ENCODE data around the gene INSIG1.

GRCh38 chr7:155282671-155283070 lies 15.0 kb upstream of the INSIG1 start:
- TF ChIP-seq BACH2 (CRISPR knock-in tag; IDR thresholded peaks at IDR 0.05; ENCODE audit: borderline replicate concordance) (no peak), TOX (CRISPR knock-in tag; IDR thresholded peaks at IDR 0.05; ENCODE audit: borderline replicate concordance) (no peak), ZNF70 (CRISPR knock-in tag; IDR thresholded peaks at IDR 0.05) (no peak), ARNTL (CRISPR knock-in tag; IDR thresholded peaks at IDR 0.05; ENCODE audit: borderline replicate concordance, low read depth) (no peak), GLIS3 (CRISPR knock-in tag; IDR thresholded peaks at IDR 0.05) (no peak), ISL1 (CRISPR knock-in tag; IDR thresholded peaks at IDR 0.05) (no peak), ZFP30 (CRISPR knock-in tag; IDR thresholded peaks at IDR 0.05) (no peak), PATZ1 (CRISPR knock-in tag; IDR thresholded peaks at IDR 0.05; ENCODE audit: borderline replicate concordance) (no peak), OSR1 (CRISPR knock-in tag; IDR thresholded peaks at IDR 0.05) (no peak), ZC3H10 (CRISPR knock-in tag; IDR thresholded peaks at IDR 0.05) (no peak), ZFP3 (CRISPR knock-in tag; IDR thresholded peaks at IDR 0.05) (no peak), TCF4 (CRISPR knock-in tag; IDR thresholded peaks at IDR 0.05; ENCODE audit: borderline replicate concordance) (no peak), CSDC2 (CRISPR knock-in tag; IDR thresholded peaks at IDR 0.05) (no peak)

All from SK-N-SH treated with all-trans-retinoic acid at 6 μM for 48 hours (cell line).